H9 (cell line): ENCODE results near the gene ANKRD27. TPM values are rescaled to one million over a fixed set of nuclear protein-coding genes. Genes with fewer than 3 reads are reported as not detected.
A peak's percentile ranks its signal among the peaks of the same experiment; 100 is the strongest.

Source experiments
- DNase-seq: peaks from one replicate; pipeline ENCODE4 v3.0.0-alpha.2; 2017
- H2AFZ ChIP-seq: one replicate; pipeline ENCODE4 v1.6.1; 2013; ENCODE audit warnings: mild to moderate bottlenecking, low read length, control low read depth, moderate library complexity
- H2AK5ac ChIP-seq: 2 replicates; pipeline ENCODE4 v1.6.1; 2013; ENCODE audit warnings: low read length, control low read depth, mixed read lengths; ENCODE audit not compliant: insufficient read length
- H2BK120ac ChIP-seq: one replicate; pipeline ENCODE4 v1.6.1; 2013; ENCODE audit warnings: low read depth, mild to moderate bottlenecking, low read length, control low read depth, inconsistent platforms; ENCODE audit not compliant: poor library complexity, severe bottlenecking
- H2BK12ac ChIP-seq: 2 replicates; pipeline ENCODE4 v1.6.1; 2013; ENCODE audit warnings: low read length, control low read depth, mixed read lengths, low read depth; ENCODE audit not compliant: insufficient read length
- H2BK15ac ChIP-seq: 2 replicates; pipeline ENCODE4 v1.6.1; 2013; ENCODE audit warnings: low read depth, low read length, control low read depth
- H2BK20ac ChIP-seq: one replicate; pipeline ENCODE4 v1.6.1; 2013; ENCODE audit warnings: low read depth, mild to moderate bottlenecking, low read length, control low read depth, inconsistent platforms; ENCODE audit not compliant: poor library complexity, severe bottlenecking
- H2BK5ac ChIP-seq: 2 replicates; pipeline ENCODE4 v1.6.1; 2013; ENCODE audit warnings: low read length, control low read depth, mixed read lengths; ENCODE audit not compliant: insufficient read length
- H3K14ac ChIP-seq: 2 replicates; pipeline ENCODE4 v1.6.1; 2013; ENCODE audit warnings: low read length, control low read depth; ENCODE audit not compliant: insufficient read depth
- H3K18ac ChIP-seq: 2 replicates; pipeline ENCODE4 v1.6.1; 2013; ENCODE audit warnings: low read depth, mild to moderate bottlenecking, mixed read lengths, low read length, control low read depth; ENCODE audit not compliant: insufficient read length
- H3K23ac ChIP-seq: 2 replicates; pipeline ENCODE4 v1.6.1; 2013; ENCODE audit warnings: low read length, control low read depth, mixed read lengths, low read depth; ENCODE audit not compliant: insufficient read length
- H3K23me2 ChIP-seq: 2 replicates; pipeline ENCODE4 v1.6.1; 2013; ENCODE audit warnings: low read depth, mild to moderate bottlenecking, mixed read lengths, low read length, control low read depth; ENCODE audit not compliant: insufficient read length, poor library complexity, severe bottlenecking
- H3K27ac ChIP-seq: 2 replicates; pipeline ENCODE4 v1.5.1; 2013; ENCODE audit warnings: low read length, control low read depth, mixed read lengths, low read depth; ENCODE audit not compliant: insufficient read length
- H3K27me3 ChIP-seq: 2 replicates; pipeline ENCODE4 v1.6.1; 2013; ENCODE audit warnings: low read length, control low read depth, inconsistent platforms; ENCODE audit not compliant: insufficient read depth
- H3K4ac ChIP-seq: 2 replicates; pipeline ENCODE4 v1.6.1; 2013; ENCODE audit warnings: low read depth, mild to moderate bottlenecking, control low read depth, inconsistent platforms, low read length, moderate library complexity
- H3K4me1 ChIP-seq: 2 replicates; pipeline ENCODE4 v1.6.1; 2013; ENCODE audit warnings: low read length, control low read depth, inconsistent platforms; ENCODE audit not compliant: insufficient read depth
- H3K4me2 ChIP-seq: 2 replicates; pipeline ENCODE4 v1.6.1; 2013; ENCODE audit warnings: low read length, control low read depth, mixed read lengths; ENCODE audit not compliant: insufficient read length, insufficient read depth
- H3K56ac ChIP-seq: 2 replicates; pipeline ENCODE4 v1.6.1; 2013; ENCODE audit warnings: low read depth, mild to moderate bottlenecking, mixed read lengths, low read length, control low read depth; ENCODE audit not compliant: insufficient read length
- H3K79me1 ChIP-seq: 2 replicates; pipeline ENCODE4 v1.6.1; 2013; ENCODE audit warnings: low read depth, mild to moderate bottlenecking, moderate library complexity, low read length, control low read depth, inconsistent platforms; ENCODE audit not compliant: insufficient read depth, poor library complexity, severe bottlenecking
- H3K79me2 ChIP-seq: 2 replicates; pipeline ENCODE4 v1.6.1; 2013; ENCODE audit warnings: low read length, control low read depth, inconsistent platforms; ENCODE audit not compliant: insufficient read depth
- H3K9ac ChIP-seq: 2 replicates; pipeline ENCODE4 v1.6.1; 2013; ENCODE audit warnings: low read length, control low read depth, mixed read lengths; ENCODE audit not compliant: insufficient read length; ENCODE audit errors: extremely low read depth
- H3K9me3 ChIP-seq: one replicate; pipeline ENCODE4 v1.6.1; 2013; ENCODE audit warnings: low read depth, low read length, inconsistent platforms; ENCODE audit not compliant: control insufficient read depth
- H3T11ph ChIP-seq: one replicate; pipeline ENCODE4 v1.6.1; 2013; ENCODE audit warnings: mild to moderate bottlenecking, low read length, control low read depth, inconsistent platforms
- H4K20me1 ChIP-seq: one replicate; pipeline ENCODE4 v1.6.1; 2013; ENCODE audit not compliant: control insufficient read depth, insufficient read length, insufficient read depth
- H4K5ac ChIP-seq: 2 replicates; pipeline ENCODE4 v1.6.1; 2013; ENCODE audit warnings: low read depth, mild to moderate bottlenecking, mixed read lengths, low read length, control low read depth; ENCODE audit not compliant: insufficient read length
- H4K8ac ChIP-seq: replicated peaks from 2 replicates; pipeline ENCODE4 v1.6.1; 2013; ENCODE audit warnings: low read length, control low read depth, mixed read lengths, low read depth; ENCODE audit not compliant: insufficient read length
- H4K91ac ChIP-seq: 2 replicates; pipeline ENCODE4 v1.6.1; 2013; ENCODE audit warnings: low read depth, mild to moderate bottlenecking, moderate library complexity, mixed read lengths, low read length, control low read depth; ENCODE audit not compliant: insufficient read length
- H3K27ac Mint-ChIP-seq, 3 experiments: 2 replicates in 2 of 3; 3 replicates in 1 of 3; pipeline ENCODE4 v1.8.0; 2020 to 2021; ENCODE audit warnings: mixed read lengths in 3 of 3, mild to moderate bottlenecking in 1 of 3, moderate library complexity in 1 of 3
- H3K27me3 Mint-ChIP-seq: 2 replicates; pipeline ENCODE4 v1.8.0; 2021; ENCODE audit warnings: low read depth, mild to moderate bottlenecking, moderate library complexity, mixed read lengths
- H3K36me3 Mint-ChIP-seq, 3 experiments: 2 replicates in 2 of 3; 3 replicates in 1 of 3; pipeline ENCODE4 v1.8.0; 2020 to 2021; ENCODE audit warnings: low read depth in 3 of 3, mixed read lengths in 3 of 3; ENCODE audit not compliant: insufficient read depth in 1 of 3
- H3K4me1 Mint-ChIP-seq, 2 experiments: 2 replicates each; pipeline ENCODE4 v1.8.0; 2020; ENCODE audit warnings: mixed read lengths in 2 of 2
- H3K4me3 Mint-ChIP-seq, 2 experiments: 2 replicates in 1 of 2; 3 replicates in 1 of 2; pipeline ENCODE4 v1.8.0; 2020 to 2021; ENCODE audit warnings: mild to moderate bottlenecking in 2 of 2, mixed read lengths in 2 of 2, moderate library complexity in 1 of 2
- H3K9me3 Mint-ChIP-seq, 2 experiments: 2 replicates in 1 of 2; 3 replicates in 1 of 2; pipeline ENCODE4 v1.8.0; 2020; ENCODE audit warnings: mild to moderate bottlenecking in 2 of 2, mixed read lengths in 2 of 2, moderate library complexity in 1 of 2
- WGBS: extraction: QIAGEN DNeasy Blood & Tissue Kit; methylation state at CpG from one replicate; pipeline ENCODE4 v1.1.7; 2013; ENCODE audit warnings: missing lambda C conversion rate, low lambda C conversion rate, mixed read lengths; ENCODE audit not compliant: insufficient read length; ENCODE audit errors: extremely low coverage; 5-methylcytosine and 5-hydroxymethylcytosine counted together
- total RNA-seq: library from RNA; stranded (reverse); gene quantifications from 2 replicates; pipeline ENCODE4 v1.2.1, GENCODE V29; 2021
- TF ChIP-seq, protein P1 (sequence below): fragments of 200-600 bp; sonication (generic); conservative IDR thresholded peaks from 3 replicates; pipeline ENCODE4 v1.8.0; 2021; ENCODE audit warnings: antibody characterized with exemption, mild to moderate bottlenecking

The ANKRD27 gene
- total RNA-seq, 1 experiment from 2014 or later = 40.7 TPM

DNA sequence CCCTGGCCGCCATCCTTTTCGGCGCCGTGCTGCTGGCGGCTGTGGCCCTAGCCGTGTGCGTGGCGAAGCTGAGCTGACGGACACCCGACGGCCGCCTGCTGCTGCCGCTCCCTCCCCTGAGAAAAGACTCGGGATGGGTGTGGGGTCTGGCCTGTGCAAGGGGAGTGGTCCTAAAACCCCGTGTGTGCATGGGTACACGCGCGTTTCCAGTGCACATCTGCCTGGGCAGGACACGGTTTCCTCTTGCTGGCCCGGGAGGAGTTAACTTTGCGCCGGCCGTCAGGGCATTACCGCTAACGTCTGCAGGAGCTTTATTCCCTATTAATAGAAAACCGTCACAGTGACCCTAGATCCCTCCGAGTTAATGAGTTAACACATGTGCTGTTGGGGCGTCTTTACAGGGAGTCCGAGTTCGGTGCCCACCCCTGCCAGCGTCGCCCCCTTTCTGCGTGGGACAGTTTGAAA, 1.9 kb upstream of the ANKRD27 start:
- Histone ChIP-seq H3K27ac (no peak overlapping the region), H3K4me1 (no peaks in the 10 kb centered on the region), H3K56ac (no peak overlapping the region), H3K23ac (no peak overlapping the region), H4K8ac (no peak overlapping the region), H2BK15ac (no peak overlapping the region), H3K4ac (no peak overlapping the region), H2AK5ac (no peak overlapping the region), H3K23me2 (peaks cover 9% of the 10 kb centered on the region), H2BK5ac (no peak overlapping the region), H2BK20ac (no peak overlapping the region), H3K9ac (no peak overlapping the region), H3K18ac (no peak overlapping the region), H3K4me2 (peak overlapping the region; percentile 35), H4K91ac (no peak overlapping the region), H3K79me1 (peaks cover 10% of the 10 kb centered on the region), H3K9me3 (no peaks in the 10 kb centered on the region), H3K14ac (no peak overlapping the region), H3K27me3 (peaks cover 18% of the 10 kb centered on the region; the same call in 1 of the 2 replicates), H2AFZ (no peak overlapping the region), H3T11ph (no peak overlapping the region), H2BK12ac (no peak overlapping the region), H4K20me1 (no peaks in the 10 kb centered on the region), H2BK120ac (no peak overlapping the region), H3K79me2 (peaks cover 13% of the 10 kb centered on the region; the same call in 1 of the 2 replicates), H4K5ac (no peak overlapping the region)
- TF ChIP-seq, protein P1, sequence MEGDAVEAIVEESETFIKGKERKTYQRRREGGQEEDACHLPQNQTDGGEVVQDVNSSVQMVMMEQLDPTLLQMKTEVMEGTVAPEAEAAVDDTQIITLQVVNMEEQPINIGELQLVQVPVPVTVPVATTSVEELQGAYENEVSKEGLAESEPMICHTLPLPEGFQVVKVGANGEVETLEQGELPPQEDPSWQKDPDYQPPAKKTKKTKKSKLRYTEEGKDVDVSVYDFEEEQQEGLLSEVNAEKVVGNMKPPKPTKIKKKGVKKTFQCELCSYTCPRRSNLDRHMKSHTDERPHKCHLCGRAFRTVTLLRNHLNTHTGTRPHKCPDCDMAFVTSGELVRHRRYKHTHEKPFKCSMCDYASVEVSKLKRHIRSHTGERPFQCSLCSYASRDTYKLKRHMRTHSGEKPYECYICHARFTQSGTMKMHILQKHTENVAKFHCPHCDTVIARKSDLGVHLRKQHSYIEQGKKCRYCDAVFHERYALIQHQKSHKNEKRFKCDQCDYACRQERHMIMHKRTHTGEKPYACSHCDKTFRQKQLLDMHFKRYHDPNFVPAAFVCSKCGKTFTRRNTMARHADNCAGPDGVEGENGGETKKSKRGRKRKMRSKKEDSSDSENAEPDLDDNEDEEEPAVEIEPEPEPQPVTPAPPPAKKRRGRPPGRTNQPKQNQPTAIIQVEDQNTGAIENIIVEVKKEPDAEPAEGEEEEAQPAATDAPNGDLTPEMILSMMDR = no peak
- H3K9me3 Mint-ChIP-seq = peaks cover 0 to 1% of the 10 kb centered on the region in 2 experiments; a peak in 3 of 5 replicates
- no peak overlapping the region; a peak in 1 of 7 replicates for H3K27ac Mint-ChIP-seq
- H3K4me3 Mint-ChIP-seq = peak overlapping the region; percentile 34 to 74
- DNase-seq = no peak
- H3K4me1 Mint-ChIP-seq = peaks cover 19 to 24% of the 10 kb centered on the region in 2 experiments
- H3K36me3 Mint-ChIP-seq = peaks cover 0 to 2% (median 0%) of the 10 kb centered on the region in 3 experiments; a peak in 2 of 7 replicates
- peaks cover 49% of the 10 kb centered on the region for H3K27me3 Mint-ChIP-seq
- no CpG with 5 or more reads among the region's 33 CpGs for WGBS
